GM13977 (cell line): ENCODE data around the gene LAMB3.

Experiments
- DNase-seq: peaks from one replicate; pipeline ENCODE4 v3.0.0; 2012; ENCODE audit warnings: low spot score
- in situ Hi-C: fragments of 300-500 bp; cut with MboI; formaldehyde crosslinking; loops from one replicate; pipeline ENCODE4 v1.12.0; 2022; ENCODE audit warnings: low sequenced_read_pairs, low pct_unique_long_range_greater_than_20kb, mixed read lengths, inconsistent platforms; ENCODE audit not compliant: unreplicated experiment
- TF ChIP-seq, protein P1 (sequence below): IDR thresholded peaks from 2 replicates; pipeline ENCODE4 v1.5.1; 2012; ENCODE audit warnings: mild to moderate bottlenecking, control low read depth; ENCODE audit not compliant: insufficient read depth; ENCODE audit errors: extremely low read depth, missing control alignments

LAMB3 gene

DNA sequence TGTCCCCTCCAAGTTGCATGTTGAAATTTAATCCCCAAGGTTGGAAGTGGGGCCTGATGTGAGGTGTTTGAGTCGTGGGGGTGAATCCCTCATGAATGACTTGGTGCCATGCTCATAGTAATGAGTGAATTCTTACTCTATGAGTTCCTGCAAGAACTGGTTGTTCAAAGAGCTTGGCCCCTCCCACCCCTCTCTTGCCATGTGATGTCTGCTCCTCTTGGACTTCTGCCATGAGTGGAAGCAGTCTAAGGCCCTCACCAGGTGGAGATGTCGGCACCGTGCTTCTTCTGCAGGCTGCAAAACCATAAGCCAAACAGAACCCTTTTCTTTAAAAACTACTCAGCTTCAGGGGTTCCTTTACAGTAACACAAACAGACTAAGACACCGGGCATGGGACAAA lies 37.3 kb upstream of the LAMB3 start:
- no peak for DNase-seq
- in situ Hi-C loops = no loop called here
- TF ChIP-seq, protein P1, sequence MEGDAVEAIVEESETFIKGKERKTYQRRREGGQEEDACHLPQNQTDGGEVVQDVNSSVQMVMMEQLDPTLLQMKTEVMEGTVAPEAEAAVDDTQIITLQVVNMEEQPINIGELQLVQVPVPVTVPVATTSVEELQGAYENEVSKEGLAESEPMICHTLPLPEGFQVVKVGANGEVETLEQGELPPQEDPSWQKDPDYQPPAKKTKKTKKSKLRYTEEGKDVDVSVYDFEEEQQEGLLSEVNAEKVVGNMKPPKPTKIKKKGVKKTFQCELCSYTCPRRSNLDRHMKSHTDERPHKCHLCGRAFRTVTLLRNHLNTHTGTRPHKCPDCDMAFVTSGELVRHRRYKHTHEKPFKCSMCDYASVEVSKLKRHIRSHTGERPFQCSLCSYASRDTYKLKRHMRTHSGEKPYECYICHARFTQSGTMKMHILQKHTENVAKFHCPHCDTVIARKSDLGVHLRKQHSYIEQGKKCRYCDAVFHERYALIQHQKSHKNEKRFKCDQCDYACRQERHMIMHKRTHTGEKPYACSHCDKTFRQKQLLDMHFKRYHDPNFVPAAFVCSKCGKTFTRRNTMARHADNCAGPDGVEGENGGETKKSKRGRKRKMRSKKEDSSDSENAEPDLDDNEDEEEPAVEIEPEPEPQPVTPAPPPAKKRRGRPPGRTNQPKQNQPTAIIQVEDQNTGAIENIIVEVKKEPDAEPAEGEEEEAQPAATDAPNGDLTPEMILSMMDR = no peak

DNA sequence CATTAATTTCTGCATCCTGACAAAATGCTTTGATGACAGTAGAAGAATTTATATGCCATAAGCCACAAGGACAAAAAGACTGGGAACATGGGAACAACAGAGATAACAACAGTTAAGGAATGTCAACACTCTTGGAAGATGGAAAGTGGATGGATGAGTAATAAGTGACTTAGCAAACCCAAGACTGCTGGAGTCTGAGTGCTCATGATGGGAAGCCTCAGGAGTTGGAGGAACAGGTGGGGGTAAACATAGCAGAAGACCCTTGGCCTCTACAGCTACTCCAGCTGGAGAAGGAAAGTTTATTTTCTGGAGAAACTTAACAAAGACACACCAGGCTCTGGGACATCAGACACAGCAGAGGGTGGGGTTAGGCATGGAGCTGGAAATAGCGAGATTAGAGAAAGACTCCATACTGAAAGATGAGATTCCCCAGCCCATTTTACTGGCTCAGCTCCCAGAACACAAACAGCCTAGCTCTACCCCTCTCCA lies 36.6 kb upstream of the LAMB3 start:
- in situ Hi-C loops = no loop called here
- DNase-seq = no peak
- TF ChIP-seq, protein P1 = no peak

DNA sequence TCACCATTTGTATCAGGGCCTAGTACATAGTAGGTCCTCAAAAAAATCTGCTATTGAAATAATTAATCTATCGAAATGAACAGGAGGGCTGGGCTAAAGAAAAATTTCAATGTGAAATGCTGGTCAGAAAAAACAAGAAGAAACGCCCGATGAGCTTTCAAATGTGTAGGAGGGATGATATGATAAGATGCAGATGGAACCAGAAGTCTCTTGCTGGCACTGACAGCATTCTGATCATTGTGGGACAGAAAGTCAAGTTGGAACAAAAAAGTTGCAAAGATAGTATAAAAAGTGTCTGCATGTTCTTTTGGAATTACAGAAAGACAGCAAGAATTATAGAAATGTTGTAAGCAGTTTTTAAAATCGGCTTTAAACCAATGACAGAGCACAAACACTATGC lies 34.1 kb upstream of the LAMB3 start:
- in situ Hi-C loops = no loop called here
- TF ChIP-seq, protein P1 = no peak
- no peak for DNase-seq

DNA sequence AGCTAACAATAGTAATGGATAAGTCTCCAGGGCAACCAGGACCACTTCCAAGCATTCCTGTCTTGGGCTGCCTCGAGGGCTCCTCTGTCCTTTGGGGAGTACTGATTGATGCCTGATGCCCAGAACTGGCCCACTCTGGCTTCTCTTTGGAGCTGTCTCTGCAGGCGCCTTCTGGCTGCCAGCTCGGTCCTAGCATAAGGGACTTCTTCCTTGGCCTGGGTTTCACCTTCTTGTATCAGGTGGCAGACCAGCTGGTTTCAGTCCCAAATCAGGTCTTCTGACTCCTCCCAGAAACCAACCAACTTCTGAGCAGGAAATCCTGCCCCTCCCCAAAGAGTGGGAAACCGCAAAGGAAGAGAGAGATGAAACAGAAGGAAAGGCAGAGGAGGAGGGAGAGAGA lies 33.6 kb upstream of the LAMB3 start:
- in situ Hi-C loops = no loop called here
- no peak for DNase-seq
- TF ChIP-seq, protein P1 = no peak

DNA sequence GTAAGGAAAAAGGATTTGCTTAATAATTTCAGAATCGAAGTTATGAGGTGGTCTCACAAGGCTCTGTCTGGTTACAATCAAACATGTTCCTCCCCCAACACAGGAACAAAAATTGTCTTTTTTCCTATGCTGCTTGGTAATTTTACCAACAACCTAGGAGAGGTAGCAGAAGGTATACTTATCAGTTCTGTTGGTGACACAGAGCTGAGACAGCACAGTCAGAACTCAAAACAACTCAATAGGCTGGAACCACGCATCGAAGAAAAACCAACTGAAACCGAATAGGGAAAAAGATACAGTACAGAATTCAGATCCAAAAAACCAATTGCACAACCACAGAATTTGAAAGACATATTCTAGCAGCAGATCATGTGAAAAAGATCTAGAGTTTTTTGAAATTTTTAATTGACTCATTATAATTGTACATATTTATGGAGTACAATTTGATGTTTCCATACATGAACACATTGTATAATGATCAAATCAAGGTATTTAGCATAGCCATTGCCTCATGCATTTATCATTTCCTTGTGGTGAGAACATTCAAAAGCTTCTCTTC lies 26.8 kb upstream of the LAMB3 start:
- TF ChIP-seq, protein P1 = no peak
- in situ Hi-C loops = no loop called here

DNA sequence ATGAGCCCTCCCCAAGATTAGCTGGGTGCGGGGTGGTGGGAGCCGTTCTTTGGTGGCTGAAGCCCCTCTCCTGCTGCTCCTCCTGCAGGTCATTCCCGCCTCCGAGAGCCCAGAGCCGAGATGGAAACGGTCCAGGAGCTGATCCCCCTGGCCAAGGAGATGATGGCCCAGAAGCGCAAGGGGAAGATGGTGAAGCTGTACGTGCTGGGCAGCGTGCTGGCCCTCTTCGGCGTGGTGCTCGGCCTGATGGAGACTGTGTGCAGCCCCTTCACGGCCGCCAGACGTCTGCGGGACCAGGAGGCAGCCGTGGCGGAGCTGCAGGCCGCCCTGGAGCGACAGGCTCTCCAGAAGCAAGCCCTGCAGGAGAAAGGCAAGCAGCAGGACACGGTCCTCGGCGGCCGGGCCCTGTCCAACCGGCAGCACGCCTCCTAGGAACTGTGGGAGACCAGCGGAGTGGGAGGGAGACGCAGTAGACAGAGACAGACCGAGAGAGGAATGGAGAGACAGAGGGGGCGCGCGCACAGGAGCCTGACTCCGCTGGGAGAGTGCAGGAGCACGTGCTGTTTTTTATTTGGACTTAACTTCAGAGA lies 23.4 kb upstream of the LAMB3 start:
- DNase-seq = no peak

More for the DNA sequence above, 26.8 kb upstream of the LAMB3 start:
- no peak for DNase-seq

More for the DNA sequence above, 23.4 kb upstream of the LAMB3 start:
- TF ChIP-seq, protein P1 = no peak
- in situ Hi-C loops = no loop called here
